Activated gamma-delta T cell (primary cell): ENCODE measurements around the gene ANO6.
"Not testable (repeated sequence)": the region's sequence is repeated elsewhere in the genome, so short reads cannot be mapped to it uniquely, and the experiment has no call there.

Experiments used
- DNase-seq: peaks from one replicate; lab custom pipeline; 2025; lab: John Stamatoyannopoulos, UW

ANO6 gene

GRCh38 chr12:45213107-45213506 lies 2.8 kb upstream of the ANO6 start:
- no peak for DNase-seq

- DNase-seq = no peak
These were observed 1.8 kb upstream of the ANO6 start for GRCh38 chr12:45214071-45214470.

GRCh38 chr12:45214749-45215418 lies 1.0 kb upstream of the ANO6 start:
- no peak for DNase-seq

- peak; percentile 34 for DNase-seq
These were observed 511 bp downstream of the ANO6 start for GRCh38 chr12:45216230-45216982.

- no peak for DNase-seq
These were observed 1.1 kb downstream of the ANO6 start for GRCh38 chr12:45216983-45217485.

- DNase-seq = no peak
These were observed 2.0 kb downstream of the ANO6 start for GRCh38 chr12:45217846-45218245.

GRCh38 chr12:45219621-45220020 lies 3.7 kb downstream of the ANO6 start:
- DNase-seq = no peak

GRCh38 chr12:45220363-45220931 lies 4.6 kb downstream of the ANO6 start:
- no peak for DNase-seq

- no peak for DNase-seq
These were observed 5.1 kb downstream of the ANO6 start for GRCh38 chr12:45220969-45221368.

GRCh38 chr12:45223868-45224267 lies 8.0 kb downstream of the ANO6 start:
- no peak for DNase-seq

GRCh38 chr12:45224311-45224710 lies 8.4 kb downstream of the ANO6 start:
- DNase-seq = no peak

GRCh38 chr12:45226021-45226420 lies 10.1 kb downstream of the ANO6 start:
- no peak for DNase-seq

GRCh38 chr12:45227316-45228067 lies 11.6 kb downstream of the ANO6 start:
- no peak for DNase-seq

GRCh38 chr12:45231515-45232145 lies 15.7 kb downstream of the ANO6 start:
- no peak for DNase-seq

GRCh38 chr12:45232146-45232755 lies 16.4 kb downstream of the ANO6 start:
- DNase-seq = no peak

GRCh38 chr12:45232756-45233372 lies 17.0 kb downstream of the ANO6 start:
- DNase-seq = no peak

GRCh38 chr12:45234139-45234865 lies 18.4 kb downstream of the ANO6 start:
- DNase-seq = no peak

GRCh38 chr12:45235087-45236025 lies 19.5 kb downstream of the ANO6 start:
- DNase-seq = no peak

- not testable (repeated sequence) for DNase-seq
These were observed 20.5 kb downstream of the ANO6 start for GRCh38 chr12:45236383-45236782.
